K562 (cell line): ENCODE measurements around the gene ZNF438. TPM values are rescaled to one million over a fixed set of nuclear protein-coding genes. Genes with fewer than 3 reads are reported as not detected.

Experiments
- CBX5 ChIP-seq: IDR thresholded peaks from 2 replicates; pipeline ENCODE4 v1.6.1; 2014; ENCODE audit warnings: low read depth, borderline replicate concordance
- CCAR2 ChIP-seq: fragments of 200-400 bp; formaldehyde crosslinking; IDR thresholded peaks from 2 replicates; pipeline ENCODE4 v1.6.1; 2017; ENCODE audit warnings: mild to moderate bottlenecking, low read depth, low read length
- FOXJ2 ChIP-seq: fragments of 200-800 bp; sonication (Bioruptor generic); IDR thresholded peaks from 2 replicates; pipeline ENCODE4 v1.6.1; 2016; ENCODE audit warnings: missing genetic modification characterization, missing compliant biosample characterization
- FOXM1 ChIP-seq, 2 experiments: fragments of 450-650 bp in 1 of 2; sonication (generic) in 1 of 2; formaldehyde crosslinking in 1 of 2; IDR thresholded peaks; 2 replicates each; pipeline versions ENCODE4 v1.6.1 to v1.9.0; 2017 to 2022; ENCODE audit warnings: low read depth in 2 of 2, mild to moderate bottlenecking in 2 of 2, missing genetic modification reagents in 1 of 2, moderate library complexity in 1 of 2
- PRDM10 ChIP-seq: fragments of 450-650 bp; IDR thresholded peaks from 2 replicates; pipeline ENCODE4 v1.6.1; 2018; ENCODE audit not compliant: partially characterized antibody
- RERE ChIP-seq: sonication (generic); formaldehyde crosslinking; IDR thresholded peaks from 2 replicates; pipeline ENCODE4 v1.8.0; 2023; ENCODE audit warnings: missing genetic modification reagents, mild to moderate bottlenecking, borderline replicate concordance
- RFX1 ChIP-seq: fragments of 450-650 bp; IDR thresholded peaks from 2 replicates; pipeline ENCODE4 v1.6.1; 2016; ENCODE audit warnings: mild to moderate bottlenecking, moderate library complexity
- RHOXF2B ChIP-seq: fragments of 250-450 bp; sonication (Bioruptor Pico); conservative IDR thresholded peaks from 2 replicates; pipeline ENCODE4 v1.5.1; 2021
- ZBTB11 ChIP-seq, 3 experiments: fragments of 200-800 bp in 1 of 3; fragments of 250-450 bp in 1 of 3; fragments of 450-650 bp in 1 of 3; sonication (Bioruptor Pico) in 1 of 3; sonication (Bioruptor generic) in 1 of 3; formaldehyde crosslinking in 1 of 3; IDR thresholded peaks; 2 replicates each; pipeline versions ENCODE4 v1.6.1 to v1.8.0; 2016 to 2022; ENCODE audit warnings: mild to moderate bottlenecking in 2 of 3, missing genetic modification characterization in 2 of 3, missing compliant biosample characterization in 1 of 3, moderate library complexity in 1 of 3
- ZFP1 ChIP-seq: fragments of 450-650 bp; formaldehyde crosslinking; IDR thresholded peaks from 2 replicates; pipeline ENCODE4 v1.4.0; 2020; ENCODE audit warnings: mild to moderate bottlenecking, mixed read lengths
- ZNF316 ChIP-seq: fragments of 450-650 bp; IDR thresholded peaks from 2 replicates; pipeline ENCODE4 v1.6.1; 2016
- ZNF76 ChIP-seq: fragments of 250-450 bp; sonication (Bioruptor Pico); IDR thresholded peaks from 2 replicates; pipeline ENCODE4 v1.4.0; 2020; ENCODE audit warnings: mild to moderate bottlenecking, moderate library complexity, borderline replicate concordance
- ZNF766 ChIP-seq: fragments of 200-800 bp; sonication (Bioruptor generic); conservative IDR thresholded peaks from 2 replicates; pipeline ENCODE4 v1.6.1; 2016; ENCODE audit warnings: missing genetic modification characterization, missing compliant biosample characterization
- polyA plus RNA-seq, 8 experiments: library from polyadenylated mRNA; depleted of rRNA in 4 of 8; stranded (reverse) in 5 of 8; unstranded in 3 of 8; fragments of >200 nt; fragmentation: Nextera tagmentation in 2 of 8; fragmentation: Illumina TruSeq in 1 of 8; extraction: Ambion mirVana in 2 of 8; extraction: Trizol in 1 of 8; gene quantifications; 2 replicates each; pipeline versions ENCODE4 v1.2.1 to v1.2.3, GENCODE V29; 2011 to 2014; ENCODE audit warnings: inconsistent platforms in 1 of 8, missing spikeins in 1 of 8
- total RNA-seq, 7 experiments: library from RNA; depleted of rRNA in 6 of 7; stranded (reverse); fragments of >200 nt in 6 of 7; fragmentation: Illumina TruSeq in 2 of 7; extraction: Trizol in 2 of 7; gene quantifications; 2 replicates each; pipeline versions ENCODE4 v1.2.1 to v1.2.3, GENCODE V29; 2011 to 2021; ENCODE audit warnings: low replicate concordance in 1 of 7

The ZNF438 gene
- total and polyA plus RNA-seq, 9 of the 15 experiments (the other 6 are each of a cell fraction or from before 2014, with no cell fraction given): 0.45 to 1.5 (median 0.91) TPM

GRCh38 chr10:30818010-30818660 is 213.5 kb downstream of the ZNF438 start (continued):
- TF ChIP-seq RERE (CRISPR knock-in tag) (no peak), ZNF316 (no peak), CBX5 (no peak), FOXM1 (IDR thresholded peaks at IDR 0.05; ENCODE audit: low read depth) (no peak), FOXM1 (CRISPR knock-in tag; IDR thresholded peaks at IDR 0.05; ENCODE audit: low read depth) (no peak), ZBTB11 (CRISPR knock-in tag; IDR thresholded peaks at IDR 0.05) (0 out of 6 replicates have a peak, but pooled peaks of 1 of the 3 experiments have one; percentile 26), RFX1 (no peak), RHOXF2B (CRISPR knock-in tag) (no peak), ZFP1 (no peak), ZNF76 (CRISPR knock-in tag) (no peak), FOXJ2 (no peak), ZNF766 (CRISPR knock-in tag) (0 out of 2 replicates have a peak, but pooled peaks have one; percentile 54), CCAR2 (no peak), PRDM10 (no peak)
